ENCODE data around the gene USP20.

USP20 gene

GRCh38 chr9:129823935-129824601, 11.2 kb upstream of the USP20 start, which contains the start of gene TOR1A:
TOR1A (minus strand) TSS chr9:129824136; CDS start chr9:129824085, 51 bp downstream.
- peak; percentile 86 to 95 for DNase-seq

DNA sequence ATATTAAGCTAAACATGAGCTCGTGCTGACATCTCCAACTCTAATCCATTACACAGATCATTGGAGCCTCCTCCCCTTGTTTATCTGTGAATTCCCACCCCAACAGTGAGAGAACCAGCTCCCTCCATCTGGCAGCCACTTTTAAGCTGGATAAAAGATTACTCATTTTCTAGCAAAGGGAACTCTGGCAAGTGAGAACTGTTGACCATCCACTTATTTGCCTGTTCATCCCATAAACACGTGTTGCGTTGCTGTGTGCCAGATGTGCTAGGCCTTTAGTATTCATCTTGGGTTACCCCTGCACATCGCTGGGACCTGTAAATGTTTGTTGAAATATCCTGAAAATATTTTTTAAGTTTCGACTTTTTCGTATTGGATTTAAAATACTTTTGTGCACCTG, 8.9 kb upstream of the USP20 start:
- no peak for DNase-seq

GRCh38 chr9:129826759-129827158, 8.5 kb upstream of the USP20 start:
- no peak for DNase-seq

GRCh38 chr9:129828051-129828450, 7.2 kb upstream of the USP20 start:
- no peak for DNase-seq

- DNase-seq = no peak
Observed at GRCh38 chr9:129828969-129829368, 6.3 kb upstream of the USP20 start.

DNA sequence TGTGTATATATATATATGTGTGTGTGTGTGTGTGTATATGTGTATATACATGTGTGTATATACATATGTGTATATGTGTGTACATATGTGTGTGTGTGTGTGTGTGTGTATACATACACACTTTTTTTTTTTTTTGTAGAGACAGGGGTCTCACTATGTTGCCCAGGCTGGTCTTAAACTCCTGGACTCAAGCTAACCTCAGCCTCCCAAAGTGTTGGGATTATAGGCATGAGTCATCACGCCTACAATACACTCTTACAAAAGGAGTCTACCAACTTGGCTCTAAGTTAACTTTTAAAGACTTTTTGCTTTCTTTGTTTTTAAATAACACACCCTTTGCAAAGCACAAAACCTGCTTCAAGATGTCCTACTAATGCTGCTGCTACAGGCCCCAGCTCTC, 2.3 kb upstream of the USP20 start:
- DNase-seq = no peak

DNA sequence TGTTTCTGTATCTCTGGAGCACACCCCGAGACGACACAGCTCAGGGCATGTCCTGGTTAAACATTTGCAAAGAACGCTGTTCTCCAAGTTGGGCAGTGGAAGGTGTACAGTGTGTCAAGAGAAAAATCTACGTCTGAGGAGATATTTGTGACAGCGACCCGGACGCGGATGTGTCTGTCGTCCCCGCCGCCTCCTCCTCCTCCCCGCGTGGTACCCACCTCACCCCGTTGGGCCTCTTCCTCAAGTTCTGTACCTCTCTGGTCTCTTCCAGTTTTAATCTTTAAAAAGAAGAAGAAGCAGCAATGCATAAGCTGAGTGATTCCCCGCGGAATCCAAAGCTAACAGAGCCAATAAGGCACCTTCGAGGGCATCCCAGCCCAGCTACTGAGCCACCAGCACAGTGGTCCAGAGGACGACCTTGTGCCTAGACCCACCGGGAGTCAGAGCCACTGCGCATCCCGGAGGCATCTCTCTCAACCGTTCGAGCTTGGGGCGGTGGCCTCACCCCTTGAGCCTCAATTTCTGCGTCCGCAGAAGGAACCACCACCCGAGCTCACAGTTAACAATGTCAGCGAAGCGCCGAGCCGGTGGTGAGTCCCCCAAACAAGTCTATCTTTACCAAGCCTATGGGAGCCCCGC, 650 bp upstream of the USP20 start:
- DNase-seq = no peak

- no peak for DNase-seq
Observed at GRCh38 chr9:129835860-129836223, 584 bp downstream of the USP20 start.

DNA sequence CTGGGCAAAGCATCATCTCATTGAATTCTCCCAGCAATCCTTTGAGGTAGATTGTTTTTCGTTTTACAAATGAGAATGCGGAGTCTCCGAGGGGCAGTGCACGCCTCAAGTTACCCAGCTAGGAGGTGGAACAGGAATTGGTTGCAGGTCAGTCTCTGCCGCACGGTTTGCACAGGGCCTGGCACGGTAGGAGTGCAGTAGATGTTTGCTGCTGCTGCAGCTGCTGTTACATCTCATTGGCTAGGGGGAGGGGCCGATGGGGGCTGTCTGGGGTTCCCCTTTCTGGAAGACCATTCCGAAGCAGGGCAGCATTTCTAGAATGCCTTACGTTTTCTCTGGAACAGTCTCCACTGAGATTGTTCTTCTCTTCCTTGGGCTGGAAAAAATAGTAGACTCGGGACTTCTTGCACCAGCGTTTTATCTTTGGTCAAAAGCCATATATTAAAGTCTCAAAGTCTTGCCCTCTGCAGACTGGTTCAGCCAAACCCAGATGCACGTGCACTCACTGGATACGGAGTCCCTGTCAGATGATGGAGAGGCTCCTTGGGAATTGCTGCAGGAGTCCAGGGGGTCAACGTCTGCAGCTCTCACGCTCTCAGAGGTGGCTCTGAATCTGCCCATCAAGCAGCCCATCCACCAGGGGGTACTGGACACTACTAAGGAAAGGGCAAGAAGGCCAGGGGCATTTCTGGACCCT, 1.2 kb downstream of the USP20 start:
- peak in 1 of 2 donors; percentile 50 for DNase-seq

GRCh38 chr9:129838707-129839259, 3.5 kb downstream of the USP20 start:
- no peak for DNase-seq

DNA sequence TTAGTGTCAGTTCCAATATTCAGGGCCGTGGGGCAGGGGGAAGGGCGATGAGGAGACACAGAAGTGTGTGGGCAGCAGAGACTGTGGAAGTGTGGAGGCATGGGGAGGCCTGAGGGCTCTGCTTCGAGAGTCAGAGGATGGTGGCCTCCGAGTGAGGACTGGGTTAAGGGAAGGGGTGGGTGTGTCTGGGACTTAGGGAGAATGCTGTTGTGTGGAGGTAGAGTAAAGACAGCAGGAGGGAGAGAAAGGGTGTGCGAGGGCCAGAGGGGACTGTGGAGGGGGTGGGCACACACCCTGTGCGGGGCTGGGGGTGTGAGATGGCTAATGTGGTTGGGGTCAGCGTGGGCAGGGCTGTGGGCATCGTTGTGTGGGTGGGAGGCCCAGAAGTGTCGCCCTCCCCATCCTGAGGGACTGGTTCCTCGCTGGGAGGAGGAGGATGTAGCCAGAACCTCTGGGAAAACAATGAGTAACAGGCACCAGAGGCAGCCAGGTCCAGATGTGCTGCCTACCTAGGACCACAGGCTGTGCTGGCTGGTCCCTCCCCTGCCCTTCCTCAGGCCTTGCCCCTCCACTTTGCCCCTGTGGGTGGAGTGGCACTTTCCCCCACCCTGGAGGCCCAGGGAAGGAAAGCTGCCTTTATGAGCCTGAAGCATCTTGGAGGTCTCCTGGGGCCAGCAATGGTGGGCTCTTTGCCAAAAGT, 4.2 kb downstream of the USP20 start:
- DNase-seq = no peak

- DNase-seq = no peak
Observed at GRCh38 chr9:129840034-129840433, 4.8 kb downstream of the USP20 start.

- DNase-seq = no peak
Observed at GRCh38 chr9:129841071-129841470, 5.8 kb downstream of the USP20 start.

DNA sequence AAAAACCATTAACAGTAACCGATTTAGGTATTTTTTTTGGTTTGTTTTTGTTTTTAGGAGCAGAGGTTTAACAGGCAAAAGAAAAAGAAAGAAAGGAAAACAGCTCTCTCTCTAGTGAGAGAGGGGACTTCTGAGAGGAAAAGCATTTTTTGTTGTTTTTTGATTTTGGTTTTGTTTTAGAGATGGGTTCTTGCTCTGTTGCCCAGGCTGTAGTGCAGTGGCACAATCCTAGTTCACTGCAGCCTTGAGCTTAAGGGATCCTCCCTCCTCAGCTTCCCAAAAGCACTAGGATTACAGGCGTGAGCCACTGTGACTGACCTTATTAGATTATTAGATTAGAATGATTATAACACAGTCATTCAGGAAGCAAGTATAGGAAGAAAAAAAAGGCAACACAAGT, 10.1 kb downstream of the USP20 start:
- DNase-seq = no peak

- no peak for DNase-seq
Observed at GRCh38 chr9:129848712-129849441, 13.6 kb downstream of the USP20 start.

GRCh38 chr9:129849901-129850300, 14.6 kb downstream of the USP20 start:
- DNase-seq = no peak

GRCh38 chr9:129850821-129851550, 15.7 kb downstream of the USP20 start:
- DNase-seq = no peak

- no peak for DNase-seq
Observed at GRCh38 chr9:129851821-129852220, 16.6 kb downstream of the USP20 start.

- DNase-seq = no peak
Observed at GRCh38 chr9:129852579-129852978, 17.3 kb downstream of the USP20 start.

DNA sequence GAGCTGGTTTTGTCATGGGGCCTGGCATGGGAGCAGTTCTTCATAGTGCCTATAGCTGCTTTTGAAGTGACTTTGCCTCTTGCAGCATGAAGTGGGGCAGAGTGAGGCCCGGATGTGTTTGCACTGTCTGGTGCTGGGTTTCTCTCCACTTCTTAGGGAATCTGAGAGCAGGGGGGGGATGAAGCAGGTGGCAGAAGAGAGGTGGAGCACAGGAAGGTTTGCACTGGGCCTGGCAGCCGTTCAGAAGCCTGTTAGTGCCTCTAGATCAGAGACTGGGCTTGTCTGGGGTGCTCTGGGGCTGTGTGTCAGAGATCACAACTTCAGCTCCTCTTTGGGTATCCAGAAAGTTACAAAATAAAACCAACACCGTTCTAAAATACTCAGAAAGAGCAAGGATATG, 18.4 kb downstream of the USP20 start:
- no peak for DNase-seq

DNA sequence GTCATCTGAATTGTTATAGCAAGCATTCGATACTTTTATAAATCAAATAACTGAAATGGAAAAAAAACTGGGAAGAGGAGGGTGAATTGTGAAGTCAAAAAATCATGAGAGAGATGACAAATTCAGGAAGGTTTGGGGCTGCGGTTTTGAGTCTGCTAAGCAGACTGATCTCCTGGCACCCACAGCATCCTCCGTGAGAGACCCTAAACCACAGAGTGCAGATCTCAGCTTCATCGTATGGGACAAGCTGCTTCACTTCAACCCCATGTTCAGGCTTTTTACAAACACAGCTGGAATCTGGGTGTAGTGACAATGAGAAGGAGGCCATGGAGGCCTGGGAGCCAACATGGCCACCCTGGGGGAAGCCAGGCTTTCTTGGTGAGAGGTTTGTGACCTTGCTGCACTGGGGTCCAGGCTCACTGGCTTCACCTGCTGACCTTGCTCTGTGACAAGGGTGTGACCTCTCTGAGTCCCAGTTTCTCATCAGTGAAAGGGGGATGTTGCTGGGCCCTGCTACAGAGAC, 19.4 kb downstream of the USP20 start:
- no peak for DNase-seq

DNA sequence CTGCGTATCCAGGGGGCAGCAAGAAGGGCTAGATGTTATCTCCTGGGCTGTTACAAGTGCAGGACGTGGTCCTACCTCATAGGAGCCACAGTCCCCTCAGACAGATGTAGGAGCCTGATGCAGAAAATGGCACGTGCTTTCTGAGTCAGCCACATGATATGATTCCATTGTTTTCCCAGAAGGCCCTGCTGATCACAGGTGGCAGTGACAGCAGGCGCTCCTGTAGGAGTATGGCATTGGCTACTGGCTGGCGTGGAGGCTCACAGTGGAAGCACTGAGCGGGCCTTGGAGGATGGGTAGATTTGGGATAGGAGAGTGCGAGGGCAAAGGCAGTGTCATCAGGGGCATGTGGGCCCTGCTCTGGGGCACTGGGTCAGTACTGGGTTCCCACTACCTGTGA, 21.9 kb downstream of the USP20 start:
- no peak for DNase-seq
